IPS DF 6.9 (cell line): ENCODE measurements around the gene PDE4D.

Experiments used
- DNase-seq: peaks from one replicate; pipeline ENCODE4 v3.0.0-alpha.2; 2013; ENCODE audit warnings: low read depth, low spot score
- H3K27ac ChIP-seq: one replicate; pipeline ENCODE4 v1.5.1; 2013; ENCODE audit warnings: low read length, control low read depth
- H3K27me3 ChIP-seq: 2 replicates; pipeline ENCODE4 v1.6.1; 2013; ENCODE audit warnings: mild to moderate bottlenecking, low read length; ENCODE audit not compliant: control insufficient read depth, insufficient read depth
- H3K36me3 ChIP-seq: 2 replicates; pipeline ENCODE4 v1.6.1; 2013; ENCODE audit warnings: low read length; ENCODE audit not compliant: control insufficient read depth, insufficient read depth
- H3K4me1 ChIP-seq: 2 replicates; pipeline ENCODE4 v1.6.1; 2013; ENCODE audit warnings: low read length; ENCODE audit not compliant: control insufficient read depth, insufficient read depth
- H3K4me3 ChIP-seq: 2 replicates; pipeline ENCODE4 v1.5.1; 2013; ENCODE audit warnings: mild to moderate bottlenecking, low read length
- H3K9me3 ChIP-seq: 2 replicates; pipeline ENCODE4 v1.6.1; 2013; ENCODE audit warnings: low read length, inconsistent platforms; ENCODE audit not compliant: control insufficient read depth, insufficient read depth
- WGBS: extraction: QIAGEN DNeasy Blood & Tissue Kit; methylation state at CpG from one replicate; pipeline ENCODE4 v1.1.7; 2013; ENCODE audit warnings: mixed read lengths, missing lambda C conversion rate; ENCODE audit not compliant: insufficient read length, insufficient coverage; 5-methylcytosine and 5-hydroxymethylcytosine counted together

PDE4D gene

GRCh38 chr5:59341760-59342159 lies 551.8 kb downstream of the PDE4D start:
- H3K27ac ChIP-seq: no peak overlapping the region
- no peaks in the 10 kb centered on the region for H3K4me1 ChIP-seq
- H3K4me3 ChIP-seq: no peak overlapping the region
- no peaks in the 10 kb centered on the region for H3K27me3 ChIP-seq
- H3K9me3 ChIP-seq: no peaks in the 10 kb centered on the region
- H3K36me3 ChIP-seq: no peaks in the 10 kb centered on the region
- no peak for DNase-seq
- no CpG with 5 or more reads among the region's 4 CpGs for WGBS

GRCh38 chr5:59341155-59341554 lies 552.4 kb downstream of the PDE4D start:
- H3K27ac ChIP-seq: no peak overlapping the region
- no CpG with 5 or more reads among the region's 2 CpGs for WGBS
- H3K4me3 ChIP-seq: no peak overlapping the region
- H3K36me3 ChIP-seq: no peaks in the 10 kb centered on the region
- no peaks in the 10 kb centered on the region for H3K27me3 ChIP-seq
- no peaks in the 10 kb centered on the region for H3K9me3 ChIP-seq
- DNase-seq: no peak
- no peaks in the 10 kb centered on the region for H3K4me1 ChIP-seq

GRCh38 chr5:59340637-59341036 lies 552.9 kb downstream of the PDE4D start:
- Histone ChIP-seq H3K9me3 (no peaks in the 10 kb centered on the region), H3K36me3 (no peaks in the 10 kb centered on the region), H3K27ac (no peak overlapping the region), H3K4me3 (no peak overlapping the region), H3K4me1 (no peaks in the 10 kb centered on the region), H3K27me3 (no peaks in the 10 kb centered on the region)
- no CpG with 5 or more reads among the region's 1 CpG for WGBS
- DNase-seq: no peak

GRCh38 chr5:59337240-59337639 lies 556.3 kb downstream of the PDE4D start:
- Histone ChIP-seq H3K9me3 (no peaks in the 10 kb centered on the region), H3K4me1 (no peaks in the 10 kb centered on the region), H3K27me3 (no peaks in the 10 kb centered on the region), H3K27ac (no peak overlapping the region), H3K36me3 (no peaks in the 10 kb centered on the region), H3K4me3 (no peak overlapping the region)
- no CpG with 5 or more reads among the region's 8 CpGs for WGBS
- DNase-seq: no peak

- no peak overlapping the region for H3K4me3 ChIP-seq
Observed at GRCh38 chr5:59335544-59335943, 558.0 kb downstream of the PDE4D start.

GRCh38 chr5:59333416-59333815 lies 560.1 kb downstream of the PDE4D start:
- H3K9me3 ChIP-seq: no peaks in the 10 kb centered on the region
- no peak overlapping the region for H3K27ac ChIP-seq
- H3K36me3 ChIP-seq: no peaks in the 10 kb centered on the region
- no peaks in the 10 kb centered on the region for H3K27me3 ChIP-seq
- no peak overlapping the region for H3K4me3 ChIP-seq
- H3K4me1 ChIP-seq: 0 out of 2 replicates have a peak, but pooled peaks cover 1% of the 10 kb centered on the region
- no peak for DNase-seq

More at GRCh38 chr5:59335544-59335943, 558.0 kb downstream of the PDE4D start:
- Histone ChIP-seq H3K4me1 (no peaks in the 10 kb centered on the region), H3K9me3 (no peaks in the 10 kb centered on the region), H3K27ac (no peak overlapping the region), H3K27me3 (no peaks in the 10 kb centered on the region), H3K36me3 (no peaks in the 10 kb centered on the region)
- no peak for DNase-seq
- WGBS: no CpG with 5 or more reads among the region's 1 CpG

- 0 out of 2 replicates have a peak, but pooled peaks cover 1% of the 10 kb centered on the region for H3K4me1 ChIP-seq
- H3K36me3 ChIP-seq: no peaks in the 10 kb centered on the region
- H3K27ac ChIP-seq: no peak overlapping the region
- no CpG with 5 or more reads among the region's 2 CpGs for WGBS
- no peaks in the 10 kb centered on the region for H3K9me3 ChIP-seq
- H3K27me3 ChIP-seq: no peaks in the 10 kb centered on the region
- DNase-seq: no peak
- H3K4me3 ChIP-seq: no peak overlapping the region
Observed at GRCh38 chr5:59332236-59332973, 561.1 kb downstream of the PDE4D start.

- no CpG with 5 or more reads among the region's 9 CpGs for WGBS
- no peaks in the 10 kb centered on the region for H3K9me3 ChIP-seq
- H3K4me3 ChIP-seq: no peak overlapping the region
- DNase-seq: no peak
- H3K27me3 ChIP-seq: no peaks in the 10 kb centered on the region
- no peaks in the 10 kb centered on the region for H3K36me3 ChIP-seq
- no peak overlapping the region for H3K27ac ChIP-seq
- 0 out of 2 replicates have a peak, but pooled peaks cover 1% of the 10 kb centered on the region for H3K4me1 ChIP-seq
Observed at GRCh38 chr5:59330680-59331079, 562.8 kb downstream of the PDE4D start.

GRCh38 chr5:59328709-59329296 lies 564.7 kb downstream of the PDE4D start:
- Histone ChIP-seq H3K9me3 (no peaks in the 10 kb centered on the region), H3K27ac (no peak overlapping the region), H3K36me3 (no peaks in the 10 kb centered on the region), H3K4me1 (0 out of 2 replicates have a peak, but pooled peaks cover 1% of the 10 kb centered on the region), H3K27me3 (no peaks in the 10 kb centered on the region), H3K4me3 (no peak overlapping the region)
- WGBS: no CpG with 5 or more reads among the region's 6 CpGs
- DNase-seq: no peak

- no peaks in the 10 kb centered on the region for H3K27me3 ChIP-seq
- no peak overlapping the region for H3K27ac ChIP-seq
- no CpG with 5 or more reads among the region's 4 CpGs for WGBS
- no peaks in the 10 kb centered on the region for H3K9me3 ChIP-seq
- no peaks in the 10 kb centered on the region for H3K36me3 ChIP-seq
- DNase-seq: no peak
- H3K4me3 ChIP-seq: no peak overlapping the region
- 0 out of 2 replicates have a peak, but pooled peaks cover 1% of the 10 kb centered on the region for H3K4me1 ChIP-seq
Observed at GRCh38 chr5:59327191-59327980, 566.1 kb downstream of the PDE4D start.
